HG03039 (cell line): ENCODE measurements around the gene TMCC3.
"Not testable (repeated sequence)": the region's sequence is repeated elsewhere in the genome, so short reads cannot be mapped to it uniquely, and the experiment has no call there.

Experiments
- ATAC-seq: cut with Tn5 transposase; IDR thresholded peaks from one replicate; pipeline ENCODE4 v1.9.1; 2021; ENCODE audit warnings: mild to moderate bottlenecking, moderate library complexity; ENCODE audit not compliant: unreplicated experiment

Gene TMCC3

GRCh38 chr12:94575645-94576403 is 74.5 kb downstream of the TMCC3 start:
- ATAC-seq = no peak

DNA sequence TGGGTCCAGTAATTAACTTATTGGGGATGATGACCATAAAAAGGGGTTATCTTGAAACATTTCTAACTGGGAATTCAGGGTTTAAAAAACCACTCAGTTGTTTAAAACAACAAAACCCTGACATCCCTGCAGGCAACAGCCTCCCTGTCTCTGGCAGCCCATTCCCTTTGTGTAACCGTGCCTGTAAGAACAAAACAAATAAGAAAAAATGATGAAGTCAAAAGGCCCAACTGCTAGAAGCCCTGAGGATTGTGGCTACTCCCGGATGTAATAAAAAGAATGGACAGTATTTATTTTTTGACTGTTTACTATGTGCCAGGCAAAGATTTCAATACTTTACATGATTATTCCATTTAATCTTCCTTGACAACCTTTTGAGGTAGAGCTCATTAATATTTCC is 75.3 kb downstream of the TMCC3 start:
- no peak for ATAC-seq

GRCh38 chr12:94571556-94571955 is 78.8 kb downstream of the TMCC3 start:
- no peak for ATAC-seq

DNA sequence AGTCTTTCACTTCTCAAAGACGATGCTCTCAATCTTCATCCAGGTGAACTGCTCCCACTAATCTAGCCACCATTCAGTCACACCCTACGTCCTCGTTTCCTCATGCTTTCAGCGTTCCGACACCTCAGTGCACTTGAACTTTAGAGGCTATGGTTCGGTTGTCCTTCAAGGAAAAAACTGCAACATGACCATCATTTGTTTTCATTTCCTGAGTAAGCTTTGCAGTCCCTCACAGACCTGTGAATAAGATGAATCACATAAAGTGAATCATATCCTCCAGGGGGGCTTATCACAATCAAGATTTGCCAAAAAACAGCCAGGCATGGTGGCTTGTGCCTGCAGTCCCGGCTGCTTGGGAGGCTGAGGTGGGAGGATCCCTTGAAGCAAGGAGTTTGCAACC is 80.2 kb downstream of the TMCC3 start:
- ATAC-seq = no peak

DNA sequence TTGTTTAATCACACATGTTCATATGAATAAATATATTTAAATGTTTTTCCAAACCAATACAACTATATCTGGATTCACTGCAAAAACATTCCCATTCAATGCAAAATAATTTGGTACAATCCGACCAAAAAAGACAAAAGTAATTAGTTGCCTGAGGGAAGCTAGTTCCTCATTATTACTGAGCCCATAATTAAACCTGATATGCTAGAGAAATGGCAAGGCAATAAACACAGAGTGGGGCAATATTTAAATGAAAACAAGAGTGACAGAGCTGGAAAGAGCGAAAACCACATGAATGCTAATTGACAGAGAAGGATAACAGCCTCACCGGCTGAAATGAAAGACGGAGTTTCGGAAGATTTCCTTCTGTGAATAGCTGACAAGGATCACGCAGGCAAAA is 82.6 kb downstream of the TMCC3 start:
- ATAC-seq = no peak

GRCh38 chr12:94566345-94566744 is 84.0 kb downstream of the TMCC3 start:
- no peak for ATAC-seq

DNA sequence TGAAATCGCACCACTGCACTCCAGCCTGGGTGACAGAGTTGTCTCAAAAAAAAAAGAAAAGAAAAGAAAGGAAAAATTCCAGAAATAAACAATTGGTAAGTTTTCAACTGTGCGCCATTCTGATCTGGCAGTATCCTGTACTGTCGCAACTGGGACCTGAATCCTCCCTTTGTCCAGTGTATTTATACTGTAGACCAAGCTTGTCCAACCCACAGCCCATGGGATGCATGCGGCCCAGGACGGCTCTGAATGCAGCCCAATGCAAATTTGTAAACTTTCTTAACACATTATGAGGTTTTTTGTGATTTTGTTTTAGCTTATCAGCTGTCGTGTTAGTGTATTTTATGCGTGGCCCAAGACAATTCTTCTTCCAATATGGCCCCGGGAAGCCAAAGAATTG is 84.7 kb downstream of the TMCC3 start:
- no peak for ATAC-seq

- no peak for ATAC-seq
These were observed 87.1 kb downstream of the TMCC3 start for GRCh38 chr12:94563286-94563685.

DNA sequence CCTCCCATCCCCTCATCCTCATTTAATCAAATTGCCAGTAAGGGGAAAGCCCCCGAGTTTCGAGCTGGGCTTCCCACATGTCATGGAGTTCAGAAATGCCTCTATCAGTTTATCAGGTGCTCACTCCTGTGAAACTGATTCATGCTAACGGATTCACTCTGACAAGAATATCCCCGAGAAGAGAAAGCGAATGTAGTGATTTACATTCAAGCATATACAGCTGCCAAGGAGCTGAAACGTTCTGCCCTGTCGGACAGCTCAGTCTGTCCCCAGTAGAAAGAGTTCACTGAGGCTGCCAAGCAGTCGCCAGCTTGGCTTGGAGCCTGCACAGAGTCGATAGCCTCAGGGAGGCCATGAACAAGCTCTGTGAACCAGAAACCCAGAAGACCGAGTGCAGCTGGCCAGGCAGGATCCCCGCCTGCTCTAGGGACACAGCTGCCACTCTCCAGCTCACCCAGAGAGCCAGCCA is 88.4 kb downstream of the TMCC3 start:
- ATAC-seq = peak; percentile 81

- peak; percentile 63 for ATAC-seq
These were observed 89.7 kb downstream of the TMCC3 start for GRCh38 chr12:94560431-94561221.

GRCh38 chr12:94558612-94559011 is 91.7 kb downstream of the TMCC3 start:
- ATAC-seq = no peak

DNA sequence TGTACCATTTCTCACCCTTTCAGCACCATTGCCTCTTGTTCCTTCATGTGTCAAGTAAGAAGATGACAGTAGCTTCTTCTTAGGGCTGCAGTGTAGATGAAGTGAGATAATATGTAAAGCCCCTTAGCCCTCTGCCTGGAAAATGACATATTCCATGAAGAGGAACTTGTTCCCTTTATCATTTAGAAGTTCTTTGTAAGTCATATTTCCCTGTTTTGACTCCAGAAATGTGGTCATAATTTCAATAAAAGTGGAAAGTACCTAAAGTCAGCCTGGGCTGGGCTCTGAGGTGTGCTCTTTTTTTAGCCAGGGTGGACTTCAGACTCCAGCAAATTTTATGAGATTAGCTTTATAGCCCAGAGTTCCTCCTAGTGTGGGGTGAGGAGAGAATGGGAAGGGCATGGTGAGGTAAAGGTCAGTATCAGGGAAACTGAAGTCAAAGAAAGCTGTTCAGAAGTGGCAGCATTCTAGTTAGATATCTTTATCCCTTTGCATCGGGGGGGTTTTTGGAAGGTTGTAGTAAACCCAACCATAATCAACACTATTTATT is 92.5 kb downstream of the TMCC3 start:
- ATAC-seq = no peak

- ATAC-seq = no peak
These were observed 94.7 kb downstream of the TMCC3 start for GRCh38 chr12:94555687-94556086.

DNA sequence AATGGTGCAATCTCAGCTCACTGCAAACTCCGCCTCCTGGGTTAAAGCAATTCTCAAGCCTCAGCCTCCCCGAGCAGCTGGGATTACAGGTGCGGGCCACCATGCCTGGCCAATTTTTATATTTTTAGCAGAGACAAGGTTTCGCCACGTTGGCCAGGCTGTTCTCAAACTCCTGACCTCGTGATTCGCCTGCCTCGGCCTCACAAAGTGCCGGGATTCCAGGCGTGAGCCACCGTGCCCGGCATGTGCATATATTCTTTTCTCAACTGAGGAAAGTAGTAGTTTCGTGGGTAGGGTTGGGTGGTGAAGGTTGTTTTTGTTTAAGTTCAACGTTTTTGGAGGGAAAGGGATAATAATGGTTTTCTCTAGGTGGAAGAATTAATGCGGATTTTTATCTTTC is 96.5 kb downstream of the TMCC3 start:
- no peak for ATAC-seq

GRCh38 chr12:94553130-94553519 is 97.2 kb downstream of the TMCC3 start:
- no peak for ATAC-seq

- ATAC-seq = no peak
These were observed 98.5 kb downstream of the TMCC3 start for GRCh38 chr12:94551810-94552209.

DNA sequence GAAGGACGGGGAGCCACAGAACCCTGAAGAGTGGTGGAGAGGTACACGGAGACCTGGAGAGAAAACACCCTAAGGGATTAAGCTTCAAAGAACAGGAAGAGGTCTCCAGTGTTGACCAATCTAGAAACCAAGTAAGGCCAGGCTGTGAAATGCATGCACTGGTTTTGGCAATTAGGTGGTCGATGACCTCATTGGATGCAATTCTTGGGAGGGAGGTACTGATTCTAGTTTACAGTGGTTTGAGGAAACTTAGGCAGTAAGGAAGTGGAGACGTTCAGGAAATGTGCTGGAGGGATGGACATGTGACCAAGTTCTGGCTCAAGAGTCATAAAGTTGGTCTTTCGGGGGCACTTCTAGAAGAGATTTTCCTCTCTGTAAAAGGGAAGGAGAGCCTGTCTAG is 99.4 kb downstream of the TMCC3 start:
- no peak for ATAC-seq

DNA sequence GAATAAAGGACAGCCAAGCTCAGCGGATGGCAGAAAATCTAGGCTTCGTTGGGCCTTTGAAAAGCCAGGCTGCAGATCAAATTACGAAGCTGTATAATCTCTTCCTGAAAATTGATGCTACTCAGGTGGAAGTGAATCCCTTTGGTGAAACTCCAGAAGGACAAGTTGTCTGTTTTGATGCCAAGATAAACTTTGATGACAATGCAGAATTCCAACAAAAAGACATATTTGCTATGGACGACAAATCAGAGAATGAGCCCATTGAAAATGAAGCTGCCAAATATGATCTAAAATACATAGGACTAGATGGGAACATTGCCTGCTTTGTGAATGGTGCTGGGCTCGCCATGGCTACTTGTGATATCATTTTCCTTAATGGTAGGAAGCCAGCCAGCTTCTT is 101.5 kb downstream of the TMCC3 start:
- not testable (repeated sequence) for ATAC-seq

DNA sequence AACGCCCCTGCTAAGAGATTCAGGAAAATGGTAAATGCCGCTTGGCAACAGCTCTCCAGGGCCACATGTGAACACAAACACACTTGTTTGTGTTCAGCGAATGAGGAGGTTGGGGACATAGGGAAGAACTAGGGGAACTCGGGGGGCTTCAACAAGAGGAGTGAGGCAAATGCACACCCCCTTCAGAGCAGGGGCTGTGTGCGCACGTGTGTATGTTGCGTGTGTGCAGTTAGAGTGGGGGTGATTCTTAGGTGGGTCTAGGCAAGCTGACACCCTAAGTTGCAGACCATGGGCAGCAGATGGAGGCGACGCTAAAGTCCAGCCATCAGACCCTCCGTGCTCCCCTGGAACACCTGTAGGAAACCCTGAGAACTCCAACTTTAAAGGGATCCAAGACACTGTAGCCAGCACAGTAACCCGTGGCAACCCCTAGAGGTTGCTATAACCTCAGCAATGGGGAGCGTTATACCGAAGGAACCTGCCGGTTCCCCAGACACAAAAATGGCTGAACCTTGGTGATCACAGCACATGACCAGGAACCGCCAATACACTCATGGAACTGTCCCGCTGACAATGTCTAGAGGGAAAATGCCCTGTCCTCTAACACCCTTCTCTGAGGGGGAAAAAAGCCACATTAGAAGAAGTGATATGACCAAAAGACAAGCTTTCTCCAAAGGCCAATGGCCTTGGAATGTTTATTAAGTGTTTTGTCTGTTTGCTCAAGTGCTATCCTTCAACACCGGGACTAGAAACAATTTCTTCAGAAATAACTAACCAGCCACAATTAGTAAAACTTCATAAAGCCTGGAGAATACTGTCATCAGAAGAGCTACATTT is 104.2 kb downstream of the TMCC3 start:
- peak; percentile 65 for ATAC-seq

DNA sequence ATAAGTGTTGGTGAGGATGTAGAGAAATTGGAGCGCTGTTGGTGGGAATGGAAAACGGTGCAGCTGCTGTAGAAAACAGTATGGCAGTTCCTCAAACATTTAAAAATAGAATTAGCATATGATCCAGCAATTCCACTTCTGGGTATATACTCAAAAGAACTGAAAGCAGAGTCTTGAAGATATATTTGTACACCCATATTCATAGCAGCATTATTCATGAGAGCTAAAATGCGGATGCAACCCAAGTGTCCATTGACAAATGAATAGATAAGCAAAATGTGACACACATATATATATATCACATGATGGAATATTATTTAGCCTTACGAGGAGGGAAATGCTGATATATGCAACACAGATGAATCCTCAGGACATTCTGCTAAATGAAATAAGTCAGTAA is 106.0 kb downstream of the TMCC3 start:
- ATAC-seq = no peak

- ATAC-seq = no peak
These were observed 112.0 kb downstream of the TMCC3 start for GRCh38 chr12:94538318-94538717.
